ENCODE results near the gene ENPP6.
"Not testable (repeated sequence)": the region's sequence is repeated elsewhere in the genome, so short reads cannot be mapped to it uniquely, and the experiment has no call there.

The ENPP6 gene

DNA sequence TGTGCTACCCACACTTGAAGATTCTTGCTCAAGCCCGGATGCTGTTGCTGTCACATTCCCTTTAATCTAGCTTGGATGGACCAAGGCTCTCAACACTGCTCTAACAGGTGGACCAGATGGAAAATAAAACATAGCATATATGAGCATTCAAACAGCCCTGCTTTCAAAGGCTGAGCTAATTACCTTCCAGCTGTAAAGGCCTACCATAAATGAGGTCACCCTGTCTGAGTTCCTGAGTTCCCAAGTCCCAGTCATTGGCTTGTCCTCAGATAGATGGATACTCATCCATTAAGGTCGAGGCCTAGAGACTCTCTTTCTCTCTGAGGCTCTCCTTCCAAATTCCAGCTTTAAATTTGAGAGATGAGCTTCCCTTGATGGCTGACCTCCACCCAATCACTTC, 165.1 kb downstream of the ENPP6 start:
- no peak overlapping the region for H3K27ac ChIP-seq
- DNase-seq: no peak
- no peaks in the 10 kb centered on the region for H3K36me3 ChIP-seq (replicated peaks)
- TF ChIP-seq, protein P1, sequence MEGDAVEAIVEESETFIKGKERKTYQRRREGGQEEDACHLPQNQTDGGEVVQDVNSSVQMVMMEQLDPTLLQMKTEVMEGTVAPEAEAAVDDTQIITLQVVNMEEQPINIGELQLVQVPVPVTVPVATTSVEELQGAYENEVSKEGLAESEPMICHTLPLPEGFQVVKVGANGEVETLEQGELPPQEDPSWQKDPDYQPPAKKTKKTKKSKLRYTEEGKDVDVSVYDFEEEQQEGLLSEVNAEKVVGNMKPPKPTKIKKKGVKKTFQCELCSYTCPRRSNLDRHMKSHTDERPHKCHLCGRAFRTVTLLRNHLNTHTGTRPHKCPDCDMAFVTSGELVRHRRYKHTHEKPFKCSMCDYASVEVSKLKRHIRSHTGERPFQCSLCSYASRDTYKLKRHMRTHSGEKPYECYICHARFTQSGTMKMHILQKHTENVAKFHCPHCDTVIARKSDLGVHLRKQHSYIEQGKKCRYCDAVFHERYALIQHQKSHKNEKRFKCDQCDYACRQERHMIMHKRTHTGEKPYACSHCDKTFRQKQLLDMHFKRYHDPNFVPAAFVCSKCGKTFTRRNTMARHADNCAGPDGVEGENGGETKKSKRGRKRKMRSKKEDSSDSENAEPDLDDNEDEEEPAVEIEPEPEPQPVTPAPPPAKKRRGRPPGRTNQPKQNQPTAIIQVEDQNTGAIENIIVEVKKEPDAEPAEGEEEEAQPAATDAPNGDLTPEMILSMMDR (IDR thresholded peaks at IDR 0.05; ENCODE audit: low read depth, low read length, missing control alignments): no peak
- no peaks in the 10 kb centered on the region for H3K27me3 ChIP-seq (replicated peaks)
- in situ Hi-C loops (cut with HindIII; ENCODE audit: low pct_ligation_motif_present, low sequenced_read_pairs): no loop called here
- no peak overlapping the region for H3K4me3 ChIP-seq (ENCODE audit: low read depth, low read length)

DNA sequence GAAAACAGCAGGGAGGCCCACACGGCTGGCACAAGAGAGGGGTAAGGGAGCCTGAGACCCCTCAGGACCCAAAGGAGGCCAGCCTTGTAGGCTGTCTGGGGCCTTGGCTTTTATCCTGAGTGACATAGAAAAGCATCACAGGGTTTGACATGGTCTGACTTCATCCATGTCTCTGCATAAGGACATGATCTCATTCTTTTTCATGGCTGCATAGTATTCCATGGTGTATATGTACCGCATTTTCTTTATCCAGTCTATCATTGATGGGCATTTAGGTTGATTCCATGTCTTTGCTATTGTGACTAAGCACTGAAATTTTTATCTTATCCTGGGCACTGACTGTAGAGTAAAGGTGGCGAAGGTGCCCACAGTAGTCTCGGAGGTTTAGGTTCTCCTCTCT, 166.4 kb downstream of the ENPP6 start:
- H3K27me3 ChIP-seq (replicated peaks); H3K27ac ChIP-seq; H3K36me3 ChIP-seq (replicated peaks); DNase-seq; H3K4me3 ChIP-seq (ENCODE audit: low read depth, low read length); in situ Hi-C loops (cut with HindIII; ENCODE audit: low pct_ligation_motif_present, low sequenced_read_pairs): not testable (repeated sequence)

DNA sequence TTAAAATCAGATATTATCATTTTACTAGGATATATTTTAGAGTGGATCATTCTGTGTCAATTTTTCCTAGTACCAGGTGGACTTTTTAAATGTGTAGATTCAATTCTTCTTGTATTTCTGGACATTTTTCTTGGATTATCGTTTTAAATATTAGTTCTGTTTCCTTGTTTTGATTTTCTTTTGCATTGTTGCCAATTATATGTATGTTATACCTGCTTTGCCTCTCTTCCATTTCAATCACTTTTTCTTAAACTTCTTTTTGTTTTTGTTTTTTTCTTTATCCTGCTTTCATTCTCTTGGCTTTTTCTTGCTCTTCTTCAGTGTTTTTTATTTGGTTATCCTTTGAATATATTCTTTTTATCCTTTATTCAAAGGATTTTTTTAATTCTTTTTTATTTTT, 171.5 kb downstream of the ENPP6 start:
- no peak overlapping the region for H3K4me3 ChIP-seq (ENCODE audit: low read depth, low read length)
- H3K36me3 ChIP-seq (replicated peaks): no peaks in the 10 kb centered on the region
- no peak overlapping the region for H3K27ac ChIP-seq
- in situ Hi-C loops (cut with HindIII; ENCODE audit: low pct_ligation_motif_present, low sequenced_read_pairs): no loop called here
- TF ChIP-seq, protein P1 (IDR thresholded peaks at IDR 0.05; ENCODE audit: low read depth, low read length, missing control alignments): no peak
- no peaks in the 10 kb centered on the region for H3K27me3 ChIP-seq (replicated peaks)
- DNase-seq: no peak

DNA sequence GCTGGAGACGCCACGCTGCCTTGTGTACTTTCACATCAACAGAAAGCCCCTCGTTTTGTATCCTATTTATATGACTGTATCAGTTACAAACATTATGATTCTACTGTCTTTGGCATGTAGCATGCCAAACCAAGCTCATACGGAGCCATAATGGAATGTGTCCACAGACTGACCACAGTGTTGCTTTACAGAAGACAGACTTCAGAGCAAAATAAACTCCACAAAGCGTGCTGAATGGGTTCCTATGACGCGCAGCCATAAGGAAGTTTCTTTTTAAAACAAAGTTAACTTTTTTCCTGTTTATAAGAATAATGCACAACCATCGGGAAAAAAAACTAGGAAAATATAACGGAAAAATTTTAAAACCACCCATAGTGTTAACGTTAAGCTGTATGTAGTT, 176.5 kb downstream of the ENPP6 start:
- TF ChIP-seq, protein P1 (IDR thresholded peaks at IDR 0.05; ENCODE audit: low read depth, low read length, missing control alignments): no peak
- DNase-seq: no peak
- in situ Hi-C loops (cut with HindIII; ENCODE audit: low pct_ligation_motif_present, low sequenced_read_pairs): no loop called here
- no peaks in the 10 kb centered on the region for H3K36me3 ChIP-seq (replicated peaks)
- no peak overlapping the region for H3K4me3 ChIP-seq (ENCODE audit: low read depth, low read length)
- no peak overlapping the region for H3K27ac ChIP-seq
- no peaks in the 10 kb centered on the region for H3K27me3 ChIP-seq (replicated peaks)

DNA sequence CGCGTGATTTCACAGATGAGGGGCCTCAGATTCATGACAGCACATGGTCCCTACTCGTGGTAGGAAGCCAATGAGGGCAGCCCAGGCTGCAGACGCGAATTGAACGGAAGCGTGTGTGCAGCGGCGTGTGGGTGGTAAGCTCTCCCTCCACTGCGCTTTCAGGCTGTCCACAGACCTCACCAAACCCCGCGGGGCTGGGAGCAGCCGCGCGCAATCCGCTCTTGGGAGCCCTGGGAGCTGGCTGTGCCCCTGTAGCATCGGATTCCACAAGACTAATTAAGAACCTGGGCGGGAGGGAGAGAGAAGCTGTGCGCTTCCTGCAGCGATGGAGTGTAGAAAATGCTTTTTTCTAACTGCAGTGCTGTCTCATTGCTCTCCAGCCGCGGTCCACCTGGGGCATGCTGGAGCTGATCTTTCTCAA, 177.7 kb downstream of the ENPP6 start:
- no peak for DNase-seq
- in situ Hi-C loops (cut with HindIII; ENCODE audit: low pct_ligation_motif_present, low sequenced_read_pairs): no loop called here
- Histone ChIP-seq H3K36me3 (replicated peaks) (no peaks in the 10 kb centered on the region), H3K27me3 (replicated peaks) (no peaks in the 10 kb centered on the region), H3K4me3 (ENCODE audit: low read depth, low read length) (peak overlapping the region; percentile 17), H3K27ac (no peak overlapping the region)
- TF ChIP-seq, protein P1 (IDR thresholded peaks at IDR 0.05; ENCODE audit: low read depth, low read length, missing control alignments): no peak
